ENCODE results near the gene TMEM131.

DNA sequence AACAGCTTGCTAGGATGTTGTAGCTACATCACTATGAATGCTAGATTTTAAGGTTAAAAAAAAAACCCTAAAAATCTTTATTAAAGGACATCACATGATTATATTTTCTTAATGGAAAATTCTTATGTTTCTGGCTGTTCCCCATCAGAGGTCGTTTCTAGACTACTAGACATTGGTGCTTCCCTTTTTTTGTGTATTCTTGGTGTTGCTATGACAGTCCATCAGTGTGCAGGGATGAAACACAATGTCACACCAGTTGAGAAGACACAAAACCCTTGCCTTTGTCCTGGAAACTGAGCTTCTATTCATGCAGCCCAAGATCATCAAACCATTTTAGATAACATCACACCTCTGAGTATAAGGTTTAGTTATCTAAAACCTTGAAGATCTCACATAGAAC, 19.9 kb upstream of the TMEM131 start:
- TF ChIP-seq, protein P1, sequence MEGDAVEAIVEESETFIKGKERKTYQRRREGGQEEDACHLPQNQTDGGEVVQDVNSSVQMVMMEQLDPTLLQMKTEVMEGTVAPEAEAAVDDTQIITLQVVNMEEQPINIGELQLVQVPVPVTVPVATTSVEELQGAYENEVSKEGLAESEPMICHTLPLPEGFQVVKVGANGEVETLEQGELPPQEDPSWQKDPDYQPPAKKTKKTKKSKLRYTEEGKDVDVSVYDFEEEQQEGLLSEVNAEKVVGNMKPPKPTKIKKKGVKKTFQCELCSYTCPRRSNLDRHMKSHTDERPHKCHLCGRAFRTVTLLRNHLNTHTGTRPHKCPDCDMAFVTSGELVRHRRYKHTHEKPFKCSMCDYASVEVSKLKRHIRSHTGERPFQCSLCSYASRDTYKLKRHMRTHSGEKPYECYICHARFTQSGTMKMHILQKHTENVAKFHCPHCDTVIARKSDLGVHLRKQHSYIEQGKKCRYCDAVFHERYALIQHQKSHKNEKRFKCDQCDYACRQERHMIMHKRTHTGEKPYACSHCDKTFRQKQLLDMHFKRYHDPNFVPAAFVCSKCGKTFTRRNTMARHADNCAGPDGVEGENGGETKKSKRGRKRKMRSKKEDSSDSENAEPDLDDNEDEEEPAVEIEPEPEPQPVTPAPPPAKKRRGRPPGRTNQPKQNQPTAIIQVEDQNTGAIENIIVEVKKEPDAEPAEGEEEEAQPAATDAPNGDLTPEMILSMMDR (conservative IDR thresholded peaks at IDR 0.05; ENCODE audit: low read length): no peak
- no peak for TF ChIP-seq EZH2phosphoT487 (IDR thresholded peaks at IDR 0.05; ENCODE audit: borderline replicate concordance, low read depth, low read length)
